ENCODE results near the gene SSBP3. TPM values are rescaled to one million over a fixed set of nuclear protein-coding genes. Genes with fewer than 3 reads are reported as not detected.

Gene SSBP3
- total RNA-seq, 2 donors from 2014 or later = 59.0 to 92.1 TPM

DNA sequence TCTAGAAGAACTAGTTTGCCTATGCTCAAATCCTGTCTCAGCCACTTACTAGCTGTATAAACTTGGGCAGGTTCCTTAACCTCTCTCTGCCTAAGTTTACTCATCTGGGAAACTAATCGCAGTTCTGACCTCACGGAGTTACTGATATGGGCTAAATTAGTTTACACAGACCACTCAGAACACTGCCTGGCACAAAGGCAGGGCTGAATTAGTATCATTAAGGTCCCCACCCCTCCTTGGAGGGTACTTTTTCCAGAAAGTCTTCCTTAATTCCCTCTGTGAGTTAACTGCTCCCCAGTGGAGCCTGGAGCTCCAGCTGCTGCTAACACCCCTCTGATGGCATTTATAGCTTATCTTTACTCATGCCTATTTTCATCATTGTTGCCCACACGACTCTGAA lies 40.3 kb downstream of the SSBP3 start:
- Mint-ChIP-seq H3K4me3 (no peak overlapping the region), H3K9me3 (no peaks in the 10 kb centered on the region), H3K27me3 (no peaks in the 10 kb centered on the region), H3K4me1 (ENCODE audit: low read depth in 2 of 2) (peaks cover 60 to 70% of the 10 kb centered on the region in 2 donors), H3K27ac (peak overlapping the region; percentile 27 to 50), H3K36me3 (no peaks in the 10 kb centered on the region)
- ATAC-seq (no peak), DNase-seq (ENCODE audit: low spot score) (no peak)

DNA sequence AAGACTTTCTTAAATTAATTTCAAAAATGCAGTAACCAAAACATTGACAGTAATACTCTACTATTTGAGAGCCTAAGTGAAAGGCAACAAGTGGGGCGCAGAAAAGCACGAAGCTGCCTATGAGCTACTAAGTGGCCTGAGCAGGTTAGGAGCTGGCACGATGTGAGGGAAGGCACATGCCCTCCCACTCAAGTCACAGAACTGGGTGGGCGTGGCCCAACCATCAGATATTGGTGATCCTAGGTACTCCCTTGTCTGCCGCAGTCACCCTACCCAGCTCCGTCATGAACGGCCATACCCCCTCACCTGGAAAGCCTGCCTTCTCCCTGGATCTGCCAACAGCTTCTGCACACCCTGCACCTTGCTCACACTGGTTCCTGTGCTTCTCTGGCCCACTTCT lies 40.8 kb downstream of the SSBP3 start:
- no peak overlapping the region for H3K4me3 Mint-ChIP-seq
- H3K4me1 Mint-ChIP-seq (ENCODE audit: low read depth in 2 of 2) = peaks cover 57 to 66% of the 10 kb centered on the region in 2 donors

DNA sequence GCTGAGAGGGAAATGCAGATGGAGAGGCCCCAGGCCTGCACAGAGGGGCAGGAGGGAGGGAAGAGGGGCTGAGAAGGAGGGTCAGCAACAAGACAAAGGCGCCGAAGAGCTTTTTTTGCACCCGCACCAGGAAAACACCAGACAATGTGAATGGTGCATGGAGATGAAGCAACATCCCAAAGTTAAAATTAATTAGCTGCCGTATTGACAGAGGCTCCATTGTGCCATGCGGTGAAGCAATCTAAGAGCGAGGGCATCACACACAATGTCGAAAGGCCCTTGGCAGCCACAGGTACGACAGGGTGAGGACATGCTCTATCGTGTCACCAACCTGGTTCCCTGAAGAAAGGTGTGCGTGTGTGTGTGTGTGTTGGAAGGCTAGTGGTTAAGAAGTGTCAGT lies 41.2 kb downstream of the SSBP3 start:
- no peaks in the 10 kb centered on the region for H3K27me3 Mint-ChIP-seq
- no peak overlapping the region for H3K4me3 Mint-ChIP-seq
- DNase-seq (ENCODE audit: low spot score) (no peak), ATAC-seq (no peak)
- peaks cover 57 to 67% of the 10 kb centered on the region in 2 donors for H3K4me1 Mint-ChIP-seq (ENCODE audit: low read depth in 2 of 2)
- H3K27ac Mint-ChIP-seq = no peak overlapping the region
- H3K36me3 Mint-ChIP-seq = no peaks in the 10 kb centered on the region
- H3K9me3 Mint-ChIP-seq = no peaks in the 10 kb centered on the region

More for the DNA sequence above, 40.8 kb downstream of the SSBP3 start:
- ATAC-seq (no peak), DNase-seq (ENCODE audit: low spot score) (no peak)
- Mint-ChIP-seq H3K9me3 (no peaks in the 10 kb centered on the region), H3K36me3 (no peaks in the 10 kb centered on the region), H3K27ac (peak overlapping the region in 1 of 2 donors; percentile 27), H3K27me3 (no peaks in the 10 kb centered on the region)

DNA sequence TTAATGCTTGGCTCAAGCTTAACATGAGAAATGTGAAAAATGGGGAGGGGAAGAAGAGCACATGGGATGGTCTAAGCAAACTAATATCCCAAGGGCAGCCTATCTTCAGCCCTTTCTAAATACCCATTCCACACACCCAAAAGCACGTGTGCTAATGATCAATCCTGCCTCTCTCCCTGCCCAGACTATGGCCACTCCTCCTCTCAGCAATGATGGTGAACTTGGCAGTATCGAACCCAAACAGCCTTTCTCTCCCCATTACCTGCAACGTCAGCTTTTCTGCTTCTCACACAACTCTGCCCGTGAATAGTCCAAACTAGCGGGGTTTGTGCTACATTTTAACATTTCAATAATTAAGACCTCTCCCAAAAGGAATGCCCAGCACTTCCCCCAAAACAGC lies 41.6 kb downstream of the SSBP3 start:
- H3K9me3 Mint-ChIP-seq = no peaks in the 10 kb centered on the region
- peaks cover 55 to 67% of the 10 kb centered on the region in 2 donors for H3K4me1 Mint-ChIP-seq (ENCODE audit: low read depth in 2 of 2)
- H3K27me3 Mint-ChIP-seq = no peaks in the 10 kb centered on the region
- ATAC-seq (no peak), DNase-seq (ENCODE audit: low spot score) (no peak)
- no peak overlapping the region for H3K4me3 Mint-ChIP-seq
- H3K27ac Mint-ChIP-seq = peak overlapping the region in 1 of 2 donors; percentile 73
- H3K36me3 Mint-ChIP-seq = no peaks in the 10 kb centered on the region

DNA sequence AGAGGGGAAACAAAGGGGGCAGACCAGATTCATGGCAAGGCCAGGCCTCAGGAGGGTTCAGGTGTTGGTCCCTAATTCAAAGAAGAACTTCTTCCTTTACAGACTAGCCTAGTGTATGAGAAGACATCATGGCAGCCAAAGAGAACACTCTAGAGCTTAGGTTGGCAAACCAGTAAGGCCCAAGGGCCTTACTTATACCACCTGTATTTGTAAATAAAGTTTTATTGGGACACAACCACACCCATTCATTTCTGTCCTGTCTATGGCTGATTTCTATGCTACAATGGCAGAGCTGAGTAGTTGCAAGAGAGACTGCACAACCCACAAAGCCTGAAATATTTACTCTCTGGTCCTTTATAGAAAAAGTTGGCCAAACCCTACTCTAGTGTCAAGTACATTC lies 42.3 kb downstream of the SSBP3 start:
- H3K36me3 Mint-ChIP-seq = no peaks in the 10 kb centered on the region
- H3K4me1 Mint-ChIP-seq (ENCODE audit: low read depth in 2 of 2) = peaks cover 57 to 66% of the 10 kb centered on the region in 2 donors
- H3K27me3 Mint-ChIP-seq = no peaks in the 10 kb centered on the region
- no peaks in the 10 kb centered on the region for H3K9me3 Mint-ChIP-seq
- no peak overlapping the region for H3K4me3 Mint-ChIP-seq
- peak overlapping the region; percentile 2 to 73 for H3K27ac Mint-ChIP-seq
- no peak for DNase-seq (ENCODE audit: low spot score)
- no peak for ATAC-seq

DNA sequence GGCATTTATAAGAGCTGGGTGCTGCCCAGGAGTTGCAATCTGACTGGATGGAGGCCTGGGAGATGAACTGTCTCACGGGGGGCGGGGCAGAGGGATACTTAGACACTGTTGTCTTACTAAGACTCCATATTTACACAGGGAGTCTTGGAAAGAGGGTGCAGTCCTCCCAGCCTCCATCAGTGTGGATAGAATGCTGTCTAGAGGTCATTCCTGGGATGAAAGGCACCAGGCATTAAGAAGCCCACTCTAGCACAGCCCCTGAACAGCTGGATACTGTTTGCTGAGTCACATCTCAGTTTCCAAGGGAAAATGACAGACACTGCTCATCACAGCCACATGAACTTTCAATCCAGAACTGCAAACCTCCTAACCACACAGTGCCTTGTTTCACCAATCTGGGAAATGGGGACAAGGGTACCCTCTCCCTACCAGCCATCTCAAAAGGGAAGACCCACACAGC lies 43.3 kb downstream of the SSBP3 start:
- no peaks in the 10 kb centered on the region for H3K36me3 Mint-ChIP-seq
- no peak for DNase-seq (ENCODE audit: low spot score)
- H3K4me1 Mint-ChIP-seq (ENCODE audit: low read depth in 2 of 2) = peaks cover 64 to 69% of the 10 kb centered on the region in 2 donors
- no peak for ATAC-seq
- H3K9me3 Mint-ChIP-seq = no peaks in the 10 kb centered on the region
- H3K27ac Mint-ChIP-seq = peak overlapping the region; percentile 2
- H3K27me3 Mint-ChIP-seq = no peaks in the 10 kb centered on the region
- no peak overlapping the region for H3K4me3 Mint-ChIP-seq

DNA sequence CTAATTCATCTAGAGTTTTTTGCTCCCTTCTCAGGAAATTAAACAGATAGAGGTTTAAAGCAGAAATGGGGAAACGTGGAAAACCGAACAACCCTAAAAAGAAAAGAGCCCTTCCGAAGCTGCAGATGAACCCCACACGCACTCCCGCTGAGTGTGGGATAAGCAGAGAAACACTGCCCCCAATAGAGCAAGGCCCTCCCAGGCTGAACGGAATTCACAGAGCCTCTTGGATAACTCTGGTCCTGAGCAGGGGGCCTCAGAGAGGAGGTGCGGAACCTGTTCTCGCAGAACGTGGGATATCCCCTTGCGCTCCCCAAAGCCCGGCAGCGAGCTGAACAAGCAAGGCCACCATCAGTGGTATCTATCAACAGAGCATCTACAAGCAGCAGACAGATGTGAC lies 44.9 kb downstream of the SSBP3 start:
- no peaks in the 10 kb centered on the region for H3K36me3 Mint-ChIP-seq
- no peaks in the 10 kb centered on the region for H3K27me3 Mint-ChIP-seq
- DNase-seq (ENCODE audit: low spot score) (no peak), ATAC-seq (no peak)
- no peaks in the 10 kb centered on the region for H3K9me3 Mint-ChIP-seq
- H3K4me3 Mint-ChIP-seq = no peak overlapping the region
- H3K27ac Mint-ChIP-seq = no peak overlapping the region
- peaks cover 80 to 83% of the 10 kb centered on the region in 2 donors for H3K4me1 Mint-ChIP-seq (ENCODE audit: low read depth in 2 of 2)

DNA sequence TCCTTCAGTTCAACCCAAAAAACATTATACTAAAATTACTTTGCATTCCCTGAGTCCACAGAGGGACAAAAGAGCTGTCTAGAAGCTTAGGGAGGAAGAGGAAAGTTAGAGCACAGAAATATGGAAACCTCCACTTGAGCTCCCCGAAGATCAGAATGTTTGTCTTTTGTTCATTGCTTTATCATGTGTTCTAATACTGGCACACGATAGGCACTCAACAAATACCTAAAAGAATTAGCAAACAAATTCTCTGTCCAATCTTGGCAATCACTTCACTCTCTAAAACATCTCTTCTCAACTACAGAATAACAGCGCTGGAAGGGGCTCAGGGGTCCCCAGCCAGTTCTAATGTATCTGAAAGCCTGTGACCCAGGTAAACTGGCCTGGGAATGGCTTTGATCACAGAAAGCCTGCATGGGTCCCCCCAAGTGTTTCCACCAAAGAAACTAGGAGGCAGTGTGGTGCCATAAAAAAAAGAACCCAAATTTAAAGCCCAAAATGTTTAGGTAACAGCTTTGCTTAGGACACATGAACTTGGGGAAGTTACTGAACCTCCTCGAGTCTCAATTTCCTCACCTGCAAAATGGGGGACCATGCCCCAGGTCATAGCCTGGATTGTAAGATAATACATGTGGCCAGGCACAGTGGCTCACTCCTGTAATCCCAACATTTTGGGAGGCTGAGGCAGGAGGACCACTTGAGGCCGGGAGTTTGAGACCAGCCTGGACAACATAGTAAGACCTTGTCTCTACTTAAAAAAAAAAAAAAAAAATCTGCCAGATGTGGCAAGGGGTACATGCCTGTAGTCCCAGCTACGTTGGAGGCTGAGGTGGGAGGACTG lies 45.8 kb downstream of the SSBP3 start:
- Mint-ChIP-seq H3K4me1 (ENCODE audit: low read depth in 2 of 2) (peaks cover 70 to 83% of the 10 kb centered on the region in 2 donors), H3K27me3 (no peaks in the 10 kb centered on the region), H3K4me3 (no peak overlapping the region), H3K36me3 (no peaks in the 10 kb centered on the region), H3K9me3 (no peaks in the 10 kb centered on the region), H3K27ac (peak overlapping the region in 1 of 2 donors; percentile 57)
- DNase-seq (ENCODE audit: low spot score) (no peak), ATAC-seq (no peak)

DNA sequence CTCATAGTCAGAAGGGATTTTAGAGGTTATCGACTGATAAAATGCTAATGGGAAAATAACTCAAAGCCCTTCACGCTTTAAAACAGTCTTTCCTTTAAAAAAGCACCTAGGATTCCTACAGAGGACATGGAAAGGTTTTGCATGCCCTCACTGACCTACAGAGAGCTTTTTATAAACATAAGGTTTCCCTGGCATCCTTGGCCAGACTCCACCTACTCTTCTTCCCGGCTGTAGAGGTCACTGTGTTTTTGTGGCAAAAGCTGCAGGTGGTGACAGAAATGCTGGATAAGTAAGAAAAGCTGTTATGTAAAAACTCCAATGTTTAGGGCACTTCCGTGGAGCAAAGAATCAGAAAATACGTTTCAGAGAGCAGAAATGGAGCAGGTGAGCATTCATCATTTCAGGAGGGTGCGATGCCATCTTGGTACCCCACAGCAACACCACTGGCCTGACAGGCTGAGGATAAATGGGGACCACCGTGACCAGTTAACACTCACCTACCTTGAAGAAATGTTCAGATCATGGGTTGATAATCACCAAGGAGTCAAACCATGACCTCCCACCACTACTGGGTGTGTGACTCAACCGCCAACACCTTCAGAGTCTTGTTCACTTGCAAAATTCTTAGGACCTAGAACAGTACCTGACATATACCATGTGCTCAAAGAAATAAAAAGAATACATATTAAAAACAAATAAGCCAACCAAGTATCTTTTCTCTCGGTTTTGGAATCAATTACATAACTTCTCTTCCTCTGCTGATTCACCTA lies 46.6 kb downstream of the SSBP3 start:
- Mint-ChIP-seq H3K27me3 (no peaks in the 10 kb centered on the region), H3K9me3 (no peaks in the 10 kb centered on the region), H3K36me3 (no peaks in the 10 kb centered on the region), H3K27ac (peak overlapping the region in 1 of 2 donors; percentile 60), H3K4me1 (ENCODE audit: low read depth in 2 of 2) (peaks cover 67 to 83% of the 10 kb centered on the region in 2 donors), H3K4me3 (no peak overlapping the region)
- no peak for DNase-seq (ENCODE audit: low spot score)
- ATAC-seq = peak in 1 of 2 donors; percentile 32

DNA sequence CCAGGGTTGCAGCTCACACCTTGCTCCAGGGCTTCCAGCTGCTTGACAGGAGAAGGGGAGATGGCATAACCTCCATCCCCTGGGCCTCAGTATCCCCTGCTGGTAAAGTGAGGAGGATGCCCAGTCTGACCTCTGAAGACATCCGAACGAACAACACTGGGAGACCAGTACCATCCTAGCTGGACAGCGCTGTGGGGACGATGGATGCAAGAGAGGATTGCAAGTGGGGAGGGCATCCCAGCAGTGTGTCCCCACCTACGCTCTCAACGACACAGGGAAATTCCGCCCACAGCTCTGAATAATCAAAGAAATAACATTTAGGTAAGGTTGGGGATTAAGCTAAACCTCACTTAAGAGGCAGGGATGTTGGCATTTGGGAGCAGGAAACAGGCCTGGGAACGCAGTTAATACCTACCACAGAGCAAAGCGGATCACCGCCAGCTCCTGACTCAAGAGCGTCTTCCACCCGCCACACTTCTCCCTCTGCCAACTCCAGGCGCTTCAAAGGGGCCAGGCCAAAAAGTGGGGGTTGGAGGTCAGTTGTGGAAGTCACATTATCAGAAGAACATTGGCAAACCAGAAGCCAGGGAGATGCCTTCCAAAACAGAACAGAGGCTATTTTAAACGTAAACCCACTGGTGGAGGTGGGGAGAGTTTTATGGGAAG lies 47.6 kb downstream of the SSBP3 start:
- H3K36me3 Mint-ChIP-seq = no peaks in the 10 kb centered on the region
- DNase-seq (ENCODE audit: low spot score) (no peak), ATAC-seq (no peak)
- no peaks in the 10 kb centered on the region for H3K27me3 Mint-ChIP-seq
- no peaks in the 10 kb centered on the region for H3K9me3 Mint-ChIP-seq
- peak overlapping the region in 1 of 2 donors; percentile 60 for H3K27ac Mint-ChIP-seq
- no peak overlapping the region for H3K4me3 Mint-ChIP-seq
- H3K4me1 Mint-ChIP-seq (ENCODE audit: low read depth in 2 of 2) = peaks cover 64 to 83% of the 10 kb centered on the region in 2 donors

DNA sequence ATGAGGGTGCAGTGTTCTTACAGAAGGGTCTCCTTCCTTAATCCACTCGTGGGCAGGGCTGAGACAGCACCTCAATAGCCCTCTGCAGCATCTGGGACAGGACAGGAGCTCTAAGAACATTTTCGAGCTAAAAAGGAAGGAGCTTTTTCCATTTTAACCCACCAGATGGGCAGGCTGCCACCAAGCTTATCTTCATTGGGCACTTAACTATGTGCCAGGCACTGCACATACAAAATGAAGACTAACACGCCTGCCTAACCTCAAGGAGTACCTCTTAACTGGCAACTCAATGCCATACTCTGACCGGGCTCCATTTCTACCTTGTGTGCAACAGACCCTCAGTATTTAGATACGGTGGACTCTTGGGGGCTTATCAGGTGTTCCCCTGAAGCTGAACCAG lies 48.2 kb downstream of the SSBP3 start:
- no peaks in the 10 kb centered on the region for H3K27me3 Mint-ChIP-seq
- H3K4me1 Mint-ChIP-seq (ENCODE audit: low read depth in 2 of 2) = peaks cover 60 to 80% of the 10 kb centered on the region in 2 donors
- H3K4me3 Mint-ChIP-seq = no peak overlapping the region
- H3K27ac Mint-ChIP-seq = peak overlapping the region in 1 of 2 donors; percentile 95
- no peaks in the 10 kb centered on the region for H3K9me3 Mint-ChIP-seq
- no peaks in the 10 kb centered on the region for H3K36me3 Mint-ChIP-seq
- ATAC-seq = no peak
- DNase-seq (ENCODE audit: low spot score) = no peak

DNA sequence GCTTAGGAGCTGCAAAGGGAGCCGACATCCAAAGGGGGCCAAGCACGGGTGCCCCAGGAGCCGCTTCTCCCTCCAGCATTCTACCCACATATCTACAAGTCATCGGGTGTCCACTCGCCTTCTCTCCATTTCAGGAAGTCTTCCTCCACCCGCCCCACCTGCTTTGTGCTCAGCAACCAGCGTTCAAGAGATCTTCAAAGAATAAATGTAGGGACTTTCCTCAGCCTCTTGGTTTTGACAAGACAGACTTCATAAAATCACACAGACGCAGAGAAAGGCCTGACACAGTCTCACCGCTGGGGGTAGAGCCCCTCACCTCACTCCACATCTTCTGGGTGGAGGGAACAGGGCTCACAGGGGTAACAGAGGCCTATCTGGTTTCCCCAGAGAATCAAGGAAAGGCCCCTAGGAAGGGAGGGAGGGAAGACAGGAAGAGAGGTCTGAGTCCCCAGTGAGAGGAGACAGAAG lies 49.5 kb downstream of the SSBP3 start:
- DNase-seq (ENCODE audit: low spot score) (no peak), ATAC-seq (peak in 1 of 2 donors; percentile 57)
- Mint-ChIP-seq H3K27me3 (no peaks in the 10 kb centered on the region), H3K27ac (peak overlapping the region; percentile 84 to 95), H3K4me3 (peak overlapping the region; percentile 69), H3K36me3 (no peaks in the 10 kb centered on the region), H3K4me1 (ENCODE audit: low read depth in 2 of 2) (peaks cover 51 to 77% of the 10 kb centered on the region in 2 donors), H3K9me3 (no peaks in the 10 kb centered on the region)

DNA sequence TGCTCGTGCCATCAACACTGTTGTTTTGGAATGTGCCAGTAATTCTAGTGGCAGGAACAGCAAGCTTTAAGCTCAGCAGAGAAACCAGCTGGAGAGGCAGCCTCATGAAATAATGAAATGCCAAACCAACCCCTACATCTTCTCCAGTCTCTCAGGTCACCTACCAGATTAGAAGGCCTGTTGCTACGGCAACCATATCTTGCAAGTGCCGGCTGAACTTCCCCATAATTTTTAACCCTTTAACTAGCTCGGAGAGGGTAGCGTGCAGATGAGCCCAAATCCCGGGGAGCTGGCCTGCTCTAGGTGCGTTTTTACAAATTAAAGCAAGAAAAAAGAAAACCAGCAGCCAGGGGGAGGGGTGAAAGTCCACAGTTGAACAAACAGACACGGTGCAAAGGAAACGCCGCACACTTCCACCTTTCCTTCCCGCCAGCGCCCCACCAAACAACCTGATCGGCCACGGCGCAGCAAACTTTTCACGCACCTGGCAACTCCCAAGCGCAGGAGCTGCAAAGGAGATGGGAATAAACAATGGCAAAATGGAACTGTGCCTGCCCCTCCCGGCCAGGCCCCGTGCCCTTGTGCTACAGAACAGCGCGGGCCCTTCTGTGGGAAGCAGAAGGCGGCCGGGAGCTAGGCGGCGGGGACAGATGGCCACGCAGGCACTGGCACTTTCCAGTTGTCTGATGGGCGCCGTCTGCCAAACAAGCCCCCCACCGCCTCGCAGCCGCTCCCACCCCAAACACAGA lies 50.1 kb downstream of the SSBP3 start:
- H3K4me1 Mint-ChIP-seq (ENCODE audit: low read depth in 2 of 2) = peaks cover 51 to 74% of the 10 kb centered on the region in 2 donors
- H3K27me3 Mint-ChIP-seq = no peaks in the 10 kb centered on the region
- no peaks in the 10 kb centered on the region for H3K9me3 Mint-ChIP-seq
- no peaks in the 10 kb centered on the region for H3K36me3 Mint-ChIP-seq
- peak overlapping the region; percentile 69 for H3K4me3 Mint-ChIP-seq
- DNase-seq (ENCODE audit: low spot score) (no peak), ATAC-seq (no peak)
- H3K27ac Mint-ChIP-seq = peak overlapping the region; percentile 84 to 95

Measured in natural killer cell treated with Interleukin-12 subunit alpha and Interleukin-12 subunit beta and Interleukin-15 and Interleukin-18, amount 100 ng/mL, for 72 hours (primary cell).